Measurements from ENCODE around the gene S100A6. TPM values are rescaled to one million over a fixed set of nuclear protein-coding genes. Genes with fewer than 3 reads are reported as not detected.

S100A6 gene
- total and polyA plus RNA-seq, 2 donors (not counting 3 experiments of a cell fraction or from before 2014, with no cell fraction given), result 552 to 908 TPM

DNA sequence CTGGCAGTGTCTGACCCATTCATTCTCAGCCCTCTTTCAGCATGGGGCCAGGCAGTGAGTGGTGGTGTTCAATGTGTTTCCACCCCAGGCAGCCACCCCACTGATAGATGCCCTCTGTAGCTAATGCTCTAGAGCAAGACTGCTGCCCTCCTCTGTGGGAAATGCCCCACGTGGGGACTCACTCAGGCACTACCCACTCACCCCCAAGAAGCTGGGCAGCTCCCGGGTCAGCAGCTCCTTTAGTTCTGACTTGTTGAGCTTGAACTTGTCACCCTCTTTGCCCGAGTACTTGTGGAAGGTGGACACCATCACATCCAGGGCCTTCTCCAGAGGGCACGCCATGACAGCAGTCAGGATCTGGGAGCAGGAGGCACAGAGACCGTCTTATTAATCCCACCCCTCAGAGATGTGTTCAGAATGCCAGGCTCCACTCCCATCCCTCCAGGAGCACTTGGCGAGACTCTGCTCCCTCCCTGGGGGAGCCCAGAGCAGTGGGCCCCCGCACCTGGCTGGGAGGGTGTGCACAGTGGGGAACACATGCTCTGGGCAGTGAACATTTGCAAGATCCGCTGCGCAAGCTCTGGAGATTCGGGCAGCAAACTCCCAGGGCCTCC is 8.8 kb upstream of the S100A6 start:
- TF ChIP-seq GATA2 (IDR thresholded peaks at IDR 0.05; ENCODE audit: insufficient read depth, insufficient read length, low read depth, low read length) (no peak), POLR2A (IDR thresholded peaks at IDR 0.05; ENCODE audit: low read depth, low read length) (no peak), EZH2 (IDR thresholded peaks at IDR 0.05; ENCODE audit: borderline replicate concordance, low read depth, low read length, severe bottlenecking) (no peak), JUN (IDR thresholded peaks at IDR 0.05; ENCODE audit: borderline replicate concordance, insufficient read depth, insufficient read length, low read depth) (no peak), FOS (IDR thresholded peaks at IDR 0.05; ENCODE audit: borderline replicate concordance, insufficient read depth, low read length) (no peak), MYC (IDR thresholded peaks at IDR 0.05; ENCODE audit: low read depth, low read length) (no peak), POLR2AphosphoS5 (IDR thresholded peaks at IDR 0.05; ENCODE audit: insufficient read depth, low read depth, low read length) (no peak)
- TF ChIP-seq, protein P1, sequence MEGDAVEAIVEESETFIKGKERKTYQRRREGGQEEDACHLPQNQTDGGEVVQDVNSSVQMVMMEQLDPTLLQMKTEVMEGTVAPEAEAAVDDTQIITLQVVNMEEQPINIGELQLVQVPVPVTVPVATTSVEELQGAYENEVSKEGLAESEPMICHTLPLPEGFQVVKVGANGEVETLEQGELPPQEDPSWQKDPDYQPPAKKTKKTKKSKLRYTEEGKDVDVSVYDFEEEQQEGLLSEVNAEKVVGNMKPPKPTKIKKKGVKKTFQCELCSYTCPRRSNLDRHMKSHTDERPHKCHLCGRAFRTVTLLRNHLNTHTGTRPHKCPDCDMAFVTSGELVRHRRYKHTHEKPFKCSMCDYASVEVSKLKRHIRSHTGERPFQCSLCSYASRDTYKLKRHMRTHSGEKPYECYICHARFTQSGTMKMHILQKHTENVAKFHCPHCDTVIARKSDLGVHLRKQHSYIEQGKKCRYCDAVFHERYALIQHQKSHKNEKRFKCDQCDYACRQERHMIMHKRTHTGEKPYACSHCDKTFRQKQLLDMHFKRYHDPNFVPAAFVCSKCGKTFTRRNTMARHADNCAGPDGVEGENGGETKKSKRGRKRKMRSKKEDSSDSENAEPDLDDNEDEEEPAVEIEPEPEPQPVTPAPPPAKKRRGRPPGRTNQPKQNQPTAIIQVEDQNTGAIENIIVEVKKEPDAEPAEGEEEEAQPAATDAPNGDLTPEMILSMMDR (IDR thresholded peaks at IDR 0.05; ENCODE audit: extremely low read depth in 1 of 2, insufficient read depth in 1 of 2, low read depth in 1 of 2, low read length in 2 of 2), result no peak
- TF ChIP-seq, protein P2, sequence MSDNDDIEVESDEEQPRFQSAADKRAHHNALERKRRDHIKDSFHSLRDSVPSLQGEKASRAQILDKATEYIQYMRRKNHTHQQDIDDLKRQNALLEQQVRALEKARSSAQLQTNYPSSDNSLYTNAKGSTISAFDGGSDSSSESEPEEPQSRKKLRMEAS (IDR thresholded peaks at IDR 0.05; ENCODE audit: insufficient read depth, insufficient read length), result no peak
- H2AFZ ChIP-seq (ENCODE audit: low read depth, low read length), result peak overlapping the region; percentile 46
- H3K4me2 ChIP-seq (ENCODE audit: insufficient read depth, low read length), result no peak overlapping the region
- no peaks in the 10 kb centered on the region for H3K36me3 ChIP-seq (ENCODE audit: control insufficient read depth in 2 of 2, extremely low read depth in 1 of 2, insufficient read depth in 2 of 2, low read length in 2 of 2)
- H3K4me1 ChIP-seq (ENCODE audit: control insufficient read depth, extremely low read depth, insufficient read depth, low read length), result peaks cover 18% of the 10 kb centered on the region
- no peak overlapping the region for H3K27ac ChIP-seq (ENCODE audit: insufficient read depth, low read depth, low read length)
- H3K4me3 ChIP-seq (replicated peaks in 1 of 3; ENCODE audit: insufficient read depth in 1 of 3, low read depth in 1 of 3, low read length in 3 of 3), result no peak overlapping the region
- dilution Hi-C loops (cut with MboI; ENCODE audit: extremely low pct_ligation_motif_present, low sequenced_read_pairs), result no loop called here
- POLR2A ChIA-PET, result interaction anchor here (0.6 to 1.9 kb wide), 4 partner anchors 10 to 183 kb away, joined by 3 to 6 read pairs (median 4); partner anchors contain the start of genes INTS3 and S100A6
- DNase-seq (ENCODE audit: low read depth, low spot score), result no peak
- no peaks in the 10 kb centered on the region for H3K79me2 ChIP-seq (ENCODE audit: control insufficient read depth, insufficient read depth, low read length)
- intact Hi-C loops (cut with micrococcal nuclease), result no loop called here
- H4K20me1 ChIP-seq (replicated peaks; ENCODE audit: control insufficient read depth, extremely low read depth, insufficient read depth, low read length), result no peaks in the 10 kb centered on the region
- no TSS peak for BruUV-seq (replicated peaks)
- no peak overlapping the region for H3K9ac ChIP-seq (replicated peaks; ENCODE audit: extremely low read depth, insufficient read depth, low read length)
- no peaks in the 10 kb centered on the region for H3K9me1 ChIP-seq (replicated peaks; ENCODE audit: control insufficient read depth, extremely low read depth, insufficient read depth, low read length)
- H3K9me3 ChIP-seq (replicated peaks; ENCODE audit: control insufficient read depth, insufficient read depth, low read length), result no peaks in the 10 kb centered on the region
- CTCF ChIA-PET, result interaction anchor here (0.6 to 2.5 kb wide), 7 partner anchors 9 to 34 kb away, joined by 3 to 11 read pairs (median 5); partner anchors contain the start of gene S100A6
- FAIRE-seq, result no peak
- H3K27me3 ChIP-seq (ENCODE audit: control insufficient read depth in 2 of 2, insufficient read depth in 2 of 2, low read length in 2 of 2), result no peaks in the 10 kb centered on the region
